Stomach (tissue), 4 donors: ENCODE data around the gene CISD3.

Experiments
- POLR2A ChIP-seq, 4 donors: fragments of 450-650 bp; IDR thresholded peaks; one replicate each; pipeline ENCODE4 v1.6.1; 2016; ENCODE audit warnings: antibody characterized with exemption in 4 of 4, control low read depth in 2 of 4, mild to moderate bottlenecking in 1 of 4, moderate library complexity in 1 of 4
- TF ChIP-seq, protein P1 (sequence below), 7 experiments: fragments of 450-650 bp in 4 of 7; fragments of 200-600 bp in 3 of 7; sonication (generic) in 3 of 7; IDR thresholded peaks; one replicate each; pipeline ENCODE4 v1.5.1; 2016 to 2019; ENCODE audit warnings: antibody characterized with exemption in 7 of 7, control low read depth in 2 of 7, mild to moderate bottlenecking in 1 of 7

DNA sequence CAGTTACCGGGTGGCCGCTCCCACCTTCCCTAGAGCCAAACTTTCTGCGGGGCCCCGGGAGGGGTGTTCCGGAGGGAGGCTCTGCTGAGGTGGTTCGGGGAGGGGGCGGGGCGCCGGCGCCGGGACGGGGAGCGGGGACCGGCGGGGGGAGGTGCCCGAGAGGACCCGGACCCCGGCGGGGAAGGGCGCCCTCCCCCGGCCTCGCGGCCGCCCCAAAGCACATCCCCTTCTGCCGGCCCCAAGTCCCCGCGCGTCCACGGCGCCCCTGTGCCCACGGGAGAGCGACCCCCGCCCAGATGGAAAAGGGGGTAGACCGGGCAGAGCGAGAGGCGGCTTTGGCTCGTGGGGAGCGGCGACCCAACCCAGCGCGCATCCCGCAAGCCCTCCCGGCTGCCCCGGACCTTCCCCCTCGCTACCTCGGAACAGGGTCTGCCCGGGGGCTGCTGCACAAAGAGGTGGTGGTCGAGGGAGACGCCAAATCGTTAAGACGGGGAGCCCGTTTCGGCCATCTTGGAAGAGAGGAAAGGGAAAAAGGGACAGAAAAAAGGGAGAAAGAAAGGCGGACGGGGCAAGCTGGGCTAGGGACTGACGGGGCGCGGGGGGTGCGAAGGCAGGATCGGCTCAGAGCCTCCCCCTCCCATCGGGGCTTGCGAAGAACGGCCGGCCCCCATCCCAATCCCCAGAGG is 17.5 kb downstream of the CISD3 start:
- TF ChIP-seq, protein P1, sequence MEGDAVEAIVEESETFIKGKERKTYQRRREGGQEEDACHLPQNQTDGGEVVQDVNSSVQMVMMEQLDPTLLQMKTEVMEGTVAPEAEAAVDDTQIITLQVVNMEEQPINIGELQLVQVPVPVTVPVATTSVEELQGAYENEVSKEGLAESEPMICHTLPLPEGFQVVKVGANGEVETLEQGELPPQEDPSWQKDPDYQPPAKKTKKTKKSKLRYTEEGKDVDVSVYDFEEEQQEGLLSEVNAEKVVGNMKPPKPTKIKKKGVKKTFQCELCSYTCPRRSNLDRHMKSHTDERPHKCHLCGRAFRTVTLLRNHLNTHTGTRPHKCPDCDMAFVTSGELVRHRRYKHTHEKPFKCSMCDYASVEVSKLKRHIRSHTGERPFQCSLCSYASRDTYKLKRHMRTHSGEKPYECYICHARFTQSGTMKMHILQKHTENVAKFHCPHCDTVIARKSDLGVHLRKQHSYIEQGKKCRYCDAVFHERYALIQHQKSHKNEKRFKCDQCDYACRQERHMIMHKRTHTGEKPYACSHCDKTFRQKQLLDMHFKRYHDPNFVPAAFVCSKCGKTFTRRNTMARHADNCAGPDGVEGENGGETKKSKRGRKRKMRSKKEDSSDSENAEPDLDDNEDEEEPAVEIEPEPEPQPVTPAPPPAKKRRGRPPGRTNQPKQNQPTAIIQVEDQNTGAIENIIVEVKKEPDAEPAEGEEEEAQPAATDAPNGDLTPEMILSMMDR (IDR thresholded peaks at IDR 0.05), result no peak
- TF ChIP-seq POLR2A (IDR thresholded peaks at IDR 0.05), result no peak
